GM23338 (cell line): ENCODE measurements around the gene FIGN. TPM values are rescaled to one million over a fixed set of nuclear protein-coding genes. Genes with fewer than 3 reads are reported as not detected.

Experiments
- ATAC-seq: fragments of 200-7000 bp; cut with Tn5 transposase; 3 replicates; pipeline ENCODE4 v1.9.1; 2020
- DNase-seq: peaks from one replicate; pipeline ENCODE4 v3.0.0-alpha.2; 2015; ENCODE audit warnings: low spot score
- H2AFZ ChIP-seq: fragments of 200-600 bp; sonication (generic); 2 replicates; pipeline ENCODE4 v1.8.0; 2016; ENCODE audit warnings: antibody characterized with exemption, mild to moderate bottlenecking, moderate library complexity
- H3F3A ChIP-seq: fragments of 200-600 bp; sonication (generic); replicated peaks from 2 replicates; pipeline ENCODE4 v1.8.0; 2017; ENCODE audit warnings: antibody characterized with exemption, mixed run types, low read depth
- H3K27ac ChIP-seq: fragments of 200-600 bp; sonication (generic); 2 replicates; pipeline ENCODE4 v1.6.1; 2016; ENCODE audit warnings: low read depth
- H3K27me3 ChIP-seq: fragments of 200-600 bp; sonication (generic); 2 replicates; pipeline ENCODE4 v1.8.0; 2016; ENCODE audit warnings: mild to moderate bottlenecking, mixed run types, moderate library complexity; ENCODE audit not compliant: insufficient read depth
- H3K36me3 ChIP-seq: fragments of 200-600 bp; sonication (generic); 2 replicates; pipeline ENCODE4 v1.8.0; 2016; ENCODE audit warnings: mild to moderate bottlenecking; ENCODE audit not compliant: insufficient read depth
- H3K4me1 ChIP-seq: fragments of 200-600 bp; sonication (generic); 2 replicates; pipeline ENCODE4 v1.8.0; 2016; ENCODE audit warnings: mild to moderate bottlenecking, moderate library complexity; ENCODE audit not compliant: insufficient read depth
- H3K4me2 ChIP-seq: fragments of 200-600 bp; sonication (generic); 2 replicates; pipeline ENCODE4 v1.7.1; 2017; ENCODE audit warnings: mixed run types
- H3K4me3 ChIP-seq: fragments of 200-600 bp; sonication (generic); 2 replicates; pipeline ENCODE4 v1.6.1; 2016; ENCODE audit warnings: mixed run types
- H3K79me2 ChIP-seq: fragments of 200-600 bp; sonication (generic); replicated peaks from 2 replicates; pipeline ENCODE4 v1.8.0; 2017; ENCODE audit warnings: mild to moderate bottlenecking; ENCODE audit not compliant: insufficient read depth
- H3K9me2 ChIP-seq: fragments of 200-600 bp; sonication (generic); 2 replicates; pipeline ENCODE4 v1.8.0; 2017; ENCODE audit not compliant: insufficient read depth
- H4K20me1 ChIP-seq: fragments of 200-600 bp; sonication (generic); replicated peaks from 2 replicates; pipeline ENCODE4 v1.8.0; 2017; ENCODE audit warnings: mild to moderate bottlenecking; ENCODE audit not compliant: insufficient read depth
- H3K27ac Mint-ChIP-seq: 2 replicates; pipeline ENCODE4 v1.8.0; 2020; ENCODE audit warnings: inconsistent platforms, mild to moderate bottlenecking, moderate library complexity, mixed read lengths
- H3K27me3 Mint-ChIP-seq: 3 replicates; pipeline ENCODE4 v1.8.0; 2022; ENCODE audit warnings: low read depth, mild to moderate bottlenecking, moderate library complexity, mixed read lengths, inconsistent platforms; ENCODE audit not compliant: insufficient read depth, poor library complexity
- H3K36me3 Mint-ChIP-seq: 3 replicates; pipeline ENCODE4 v1.8.0; 2021; ENCODE audit warnings: low read depth, mild to moderate bottlenecking, inconsistent platforms, moderate library complexity, mixed read lengths
- H3K4me1 Mint-ChIP-seq: 3 replicates; pipeline ENCODE4 v1.8.0; 2020; ENCODE audit warnings: mild to moderate bottlenecking, inconsistent platforms, mixed read lengths
- H3K4me3 Mint-ChIP-seq: 3 replicates; pipeline ENCODE4 v1.8.0; 2021; ENCODE audit warnings: moderate library complexity, mild to moderate bottlenecking, inconsistent platforms, mixed read lengths
- H3K9me3 Mint-ChIP-seq: 3 replicates; pipeline ENCODE4 v1.8.0; 2020; ENCODE audit warnings: moderate library complexity, mild to moderate bottlenecking, inconsistent platforms, mixed read lengths
- CREB1 ChIP-seq: fragments of 250-450 bp; sonication (Bioruptor Pico); IDR thresholded peaks from 2 replicates; pipeline ENCODE4 v1.5.0; 2020; ENCODE audit warnings: low read depth, mild to moderate bottlenecking, moderate library complexity
- CTCF ChIP-seq, 2 experiments: fragments of 200-600 bp in 1 of 2; sonication (generic) in 1 of 2; conservative IDR thresholded peaks; 2 replicates each; pipeline versions ENCODE4 v1.5.1 to v1.6.1; 2016 to 2017; ENCODE audit warnings: antibody characterized with exemption in 2 of 2, low read depth in 2 of 2, mild to moderate bottlenecking in 2 of 2, moderate library complexity in 1 of 2
- ETS1 ChIP-seq: IDR thresholded peaks from 2 replicates; pipeline ENCODE4 v1.6.1; 2016; ENCODE audit warnings: antibody characterized with exemption
- EZH2 ChIP-seq: fragments of 200-600 bp; sonication (generic); IDR thresholded peaks from one replicate; pipeline ENCODE4 v1.8.0; 2017; ENCODE audit warnings: antibody characterized with exemption, mild to moderate bottlenecking, low read depth; ENCODE audit not compliant: unreplicated experiment
- EZH2phosphoT487 ChIP-seq: fragments of 200-600 bp; sonication (generic); IDR thresholded peaks from one replicate; pipeline ENCODE4 v1.8.1; 2018; ENCODE audit warnings: antibody characterized with exemption; ENCODE audit not compliant: unreplicated experiment
- JUNB ChIP-seq: IDR thresholded peaks from one replicate; pipeline ENCODE4 v1.6.1; 2016; ENCODE audit warnings: antibody characterized with exemption; ENCODE audit not compliant: unreplicated experiment
- NANOG ChIP-seq: IDR thresholded peaks from 2 replicates; pipeline ENCODE4 v1.6.1; 2016; ENCODE audit warnings: antibody characterized with exemption, borderline replicate concordance
- POLR2AphosphoS5 ChIP-seq: IDR thresholded peaks from 2 replicates; pipeline ENCODE4 v1.6.1; 2016; ENCODE audit warnings: antibody characterized with exemption, low read depth
- REST ChIP-seq: IDR thresholded peaks from one replicate; pipeline ENCODE4 v1.6.1; 2018; ENCODE audit warnings: antibody characterized with exemption; ENCODE audit not compliant: unreplicated experiment
- STAT1 ChIP-seq: IDR thresholded peaks from one replicate; pipeline ENCODE4 v1.6.1; 2016; ENCODE audit warnings: antibody characterized with exemption; ENCODE audit not compliant: unreplicated experiment
- ZNF114 ChIP-seq: fragments of 250-450 bp; sonication (Bioruptor Pico); IDR thresholded peaks from 2 replicates; pipeline ENCODE4 v1.5.0; 2020; ENCODE audit warnings: mild to moderate bottlenecking, moderate library complexity
- ZNF331 ChIP-seq: fragments of 250-450 bp; sonication (Bioruptor Pico); IDR thresholded peaks from 2 replicates; pipeline ENCODE4 v1.5.0; 2020; ENCODE audit warnings: low read depth, mild to moderate bottlenecking, moderate library complexity
- ZNF462 ChIP-seq: fragments of 250-450 bp; sonication (Bioruptor Pico); IDR thresholded peaks from 2 replicates; pipeline ENCODE4 v1.5.0; 2020; ENCODE audit warnings: mild to moderate bottlenecking, moderate library complexity
- polyA plus RNA-seq: library from polyadenylated mRNA; unstranded; fragments of >200 nt; fragmentation: Nextera tagmentation; extraction: Ambion mirVana; gene quantifications from 2 replicates; pipeline ENCODE4 v1.2.1, GENCODE V29; 2016
- total RNA-seq: library from RNA; depleted of rRNA; stranded (reverse); fragments of >200 nt; shearing (Covaris generic); gene quantifications from 2 replicates; pipeline ENCODE4 v1.2.3, GENCODE V29; 2014

Gene FIGN
- total and polyA plus RNA-seq, 2 experiments from 2014 or later = 17.2 to 23.6 TPM

GRCh38 chr2:163693484-163693883 lies 42.3 kb downstream of the FIGN start:
- Histone ChIP-seq H3K27ac (peak overlapping the region; percentile 85), H3K36me3 (no peaks in the 10 kb centered on the region), H3K4me3 (no peak overlapping the region), H3K4me1 (peaks cover 41% of the 10 kb centered on the region), H3K27me3 (no peaks in the 10 kb centered on the region), H3F3A (no peaks in the 10 kb centered on the region), H3K4me2 (peak overlapping the region; percentile 14; the same call in 1 of the 2 replicates), H3K79me2 (peaks cover 76% of the 10 kb centered on the region), H3K9me2 (no peaks in the 10 kb centered on the region), H4K20me1 (no peaks in the 10 kb centered on the region), H2AFZ (no peak overlapping the region)
- TF ChIP-seq ETS1 = no peak
- no peak for TF ChIP-seq CTCF (conservative IDR thresholded peaks at IDR 0.05; ENCODE audit: low read depth in 2 of 2)
- TF ChIP-seq CREB1 (CRISPR knock-in tag) = no peak
- no peak for TF ChIP-seq REST
- no peak for TF ChIP-seq STAT1
- no peak for TF ChIP-seq ZNF114 (CRISPR knock-in tag)
- no peak for TF ChIP-seq POLR2AphosphoS5
- TF ChIP-seq EZH2phosphoT487 = no peak
- no peak for TF ChIP-seq JUNB
- TF ChIP-seq ZNF462 (CRISPR knock-in tag) = no peak
- TF ChIP-seq ZNF331 = no peak
- TF ChIP-seq NANOG = no peak
- no peak for TF ChIP-seq EZH2
- no peak overlapping the region; the same call in 1 of the 2 replicates for H3K27ac Mint-ChIP-seq
- H3K4me1 Mint-ChIP-seq = peaks cover 43% of the 10 kb centered on the region
- H3K27me3 Mint-ChIP-seq = no peaks in the 10 kb centered on the region
- no peak for ATAC-seq
- H3K36me3 Mint-ChIP-seq = no peaks in the 10 kb centered on the region
- no peak overlapping the region for H3K4me3 Mint-ChIP-seq
- no peak for DNase-seq
- no peaks in the 10 kb centered on the region for H3K9me3 Mint-ChIP-seq
